ENCODE data around the gene AMPH. TPM values are rescaled to one million over a fixed set of nuclear protein-coding genes. Genes with fewer than 3 reads are reported as not detected.
A peak's percentile ranks its signal among the peaks of the same experiment; 100 is the strongest.
"Not testable (repeated sequence)": the region's sequence is repeated elsewhere in the genome, so short reads cannot be mapped to it uniquely, and the experiment has no call there.

The AMPH gene
- total RNA-seq, 3 donors from 2014 or later (not counting 1 experiment from before 2014, with no cell fraction given), result 0.18 TPM; not detected in 2

DNA sequence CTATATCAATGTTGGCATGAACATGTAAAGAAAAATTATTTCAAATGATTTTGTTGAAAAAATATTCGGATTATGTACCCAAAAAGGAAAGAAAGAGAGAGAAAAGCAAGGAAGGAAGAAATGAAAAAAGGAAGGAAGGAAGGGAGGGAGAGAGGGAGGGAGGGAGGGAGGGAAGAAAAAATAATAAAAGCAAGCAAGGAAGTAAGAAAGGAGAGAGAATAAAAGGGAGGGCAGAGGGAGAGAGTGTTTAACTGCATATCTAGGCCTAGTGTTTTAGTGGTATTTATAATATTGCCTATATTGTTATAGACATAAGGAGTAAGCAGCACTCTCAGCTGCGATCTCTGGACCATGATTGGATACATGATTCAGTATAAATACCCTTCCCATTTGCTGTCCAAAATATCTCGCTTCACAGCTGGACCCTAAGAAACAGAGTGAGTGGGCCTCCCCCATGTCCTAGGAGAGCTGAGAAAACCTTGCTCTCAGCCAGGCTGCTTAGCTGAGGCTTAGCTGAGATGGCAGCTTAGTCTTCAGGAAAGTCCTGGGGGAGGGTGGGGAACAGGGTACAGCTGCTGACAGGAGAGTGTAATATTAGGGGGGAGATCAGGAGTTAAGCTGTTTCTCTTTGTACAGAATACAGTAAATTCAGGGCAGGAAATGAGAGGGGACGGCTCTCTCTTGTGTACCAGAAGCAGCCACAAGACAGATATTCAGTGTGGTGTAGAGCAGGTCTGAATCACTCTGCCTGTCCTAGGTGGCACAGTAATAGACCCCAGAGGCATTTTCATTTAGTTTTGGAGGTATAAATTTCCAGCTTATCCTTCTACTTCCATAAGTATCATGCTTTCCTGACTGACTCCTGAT, 291.0 kb downstream of the AMPH start:
- Mint-ChIP-seq H3K27me3 (ENCODE audit: low read depth in 2 of 2) (no peaks in the 10 kb centered on the region), H3K4me3 (peak overlapping the region; percentile 81), H3K36me3 (peaks cover 14% of the 10 kb centered on the region), H3K4me1 (peaks cover 75 to 78% of the 10 kb centered on the region in 2 donors), H3K27ac (peak overlapping the region; percentile 90 to 93), H3K9me3 (no peaks in the 10 kb centered on the region)
- Histone ChIP-seq H3K4me1 (ENCODE audit: control insufficient read depth, insufficient read depth, low read length) (peaks cover 48% of the 10 kb centered on the region), H3K9me3 (ENCODE audit: control insufficient read depth, insufficient read depth, low read length) (no peaks in the 10 kb centered on the region), H3K27me3 (ENCODE audit: control insufficient read depth, insufficient read depth, low read length) (no peaks in the 10 kb centered on the region), H3K36me3 (ENCODE audit: control insufficient read depth, insufficient read depth, low read length) (peaks cover 39% of the 10 kb centered on the region), H3K4me3 (ENCODE audit: low read length) (no peak overlapping the region), H3K27ac (ENCODE audit: low read length) (peak overlapping the region; percentile 60)
- intact Hi-C loops (cut with micrococcal nuclease), result loop anchor here (5.0 to 10.0 kb wide), 2 partner anchors 163 to 235 kb away; partner anchors contain the start of gene STARD3NL
- peak; percentile 53 to 72 (median 62) for ATAC-seq
- 48% methylated on average over 3 of the region's 4 CpGs for WGBS (ENCODE audit: insufficient coverage)
- no peak for TF ChIP-seq CTCF (IDR thresholded peaks at IDR 0.05)
- DNase-seq, result peak in 1 of 2 donors; percentile 53

- H3K27me3 ChIP-seq (ENCODE audit: control insufficient read depth, insufficient read depth, low read length); H3K9me3 Mint-ChIP-seq; DNase-seq; ATAC-seq; H3K9me3 ChIP-seq (ENCODE audit: control insufficient read depth, insufficient read depth, low read length); H3K27me3 Mint-ChIP-seq (ENCODE audit: low read depth in 2 of 2): not testable (repeated sequence)
- peak overlapping the region; percentile 80 for H3K27ac ChIP-seq (ENCODE audit: low read length)
- Mint-ChIP-seq H3K36me3 (peaks cover 31% of the 10 kb centered on the region), H3K4me3 (peak overlapping the region; percentile 93), H3K27ac (peak overlapping the region; percentile 90 to 93), H3K4me1 (peaks cover 82 to 87% of the 10 kb centered on the region in 2 donors)
- H3K4me1 ChIP-seq (ENCODE audit: control insufficient read depth, insufficient read depth, low read length), result peaks cover 38% of the 10 kb centered on the region
- H3K4me3 ChIP-seq (ENCODE audit: low read length), result peak overlapping the region; percentile 70
- H3K36me3 ChIP-seq (ENCODE audit: control insufficient read depth, insufficient read depth, low read length), result peaks cover 32% of the 10 kb centered on the region
- 60% methylated on average over 9 of the region's 9 CpGs for WGBS (ENCODE audit: insufficient coverage)
- intact Hi-C loops (cut with micrococcal nuclease), result loop anchor here (5.0 to 10.0 kb wide), 2 partner anchors 159 to 231 kb away; partner anchors contain the start of gene STARD3NL
Observed at GRCh38 chr7:38336148-38336515, 295.0 kb downstream of the AMPH start.

GRCh38 chr7:38335492-38336147, 295.6 kb downstream of the AMPH start:
- DNase-seq, result peak; percentile 90
- Mint-ChIP-seq H3K27me3 (ENCODE audit: low read depth in 2 of 2) (no peaks in the 10 kb centered on the region), H3K9me3 (no peaks in the 10 kb centered on the region), H3K4me3 (peak overlapping the region; percentile 93), H3K27ac (peak overlapping the region; percentile 90 to 93), H3K4me1 (peaks cover 82 to 87% of the 10 kb centered on the region in 2 donors), H3K36me3 (peaks cover 31% of the 10 kb centered on the region)
- intact Hi-C loops (cut with micrococcal nuclease), result loop anchor here (1.0 to 10.0 kb wide), 5 partner anchors 13 to 231 kb away; partner anchors contain the start of gene STARD3NL
- Histone ChIP-seq H3K27me3 (ENCODE audit: control insufficient read depth, insufficient read depth, low read length) (no peaks in the 10 kb centered on the region), H3K4me1 (ENCODE audit: control insufficient read depth, insufficient read depth, low read length) (peaks cover 38% of the 10 kb centered on the region), H3K4me3 (ENCODE audit: low read length) (peak overlapping the region; percentile 70), H3K27ac (ENCODE audit: low read length) (peak overlapping the region; percentile 80), H3K9me3 (ENCODE audit: control insufficient read depth, insufficient read depth, low read length) (no peaks in the 10 kb centered on the region), H3K36me3 (ENCODE audit: control insufficient read depth, insufficient read depth, low read length) (peaks cover 32% of the 10 kb centered on the region)
- peak; percentile 98 for TF ChIP-seq CTCF (IDR thresholded peaks at IDR 0.05)
- peak; percentile 69 to 92 (median 79) for ATAC-seq
- WGBS (ENCODE audit: insufficient coverage), result 16% methylated on average over 8 of the region's 8 CpGs

DNA sequence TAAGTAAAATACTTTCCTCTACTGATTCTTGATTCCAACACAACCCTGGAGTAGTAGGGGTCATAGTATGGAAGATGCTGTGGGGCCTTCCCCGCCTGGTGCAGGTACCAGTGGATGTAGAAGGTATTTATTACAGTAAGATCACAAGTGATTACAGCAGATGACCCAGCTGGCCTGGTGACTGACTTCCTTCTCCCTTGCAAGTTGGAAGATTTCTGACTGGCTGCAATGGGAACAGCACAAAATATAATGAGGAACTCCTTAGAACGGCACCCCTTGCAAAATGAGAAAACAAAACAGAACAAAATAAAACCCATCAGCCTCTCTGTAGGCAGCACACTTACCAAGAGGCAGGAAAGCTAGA, 296.1 kb downstream of the AMPH start:
- H3K27ac Mint-ChIP-seq, result peak overlapping the region; percentile 90 to 93
- TF ChIP-seq CTCF (IDR thresholded peaks at IDR 0.05), result no peak
- intact Hi-C loops (cut with micrococcal nuclease), result loop anchor here (1.0 to 10.0 kb wide), 5 partner anchors 14 to 230 kb away; partner anchors contain the start of gene STARD3NL
- Histone ChIP-seq H3K27me3 (ENCODE audit: control insufficient read depth, insufficient read depth, low read length) (no peaks in the 10 kb centered on the region), H3K36me3 (ENCODE audit: control insufficient read depth, insufficient read depth, low read length) (peaks cover 32% of the 10 kb centered on the region), H3K4me1 (ENCODE audit: control insufficient read depth, insufficient read depth, low read length) (peaks cover 38% of the 10 kb centered on the region), H3K4me3 (ENCODE audit: low read length) (peak overlapping the region; percentile 70), H3K9me3 (ENCODE audit: control insufficient read depth, insufficient read depth, low read length) (no peaks in the 10 kb centered on the region), H3K27ac (ENCODE audit: low read length) (peak overlapping the region; percentile 80)
- peaks cover 31% of the 10 kb centered on the region for H3K36me3 Mint-ChIP-seq
- WGBS (ENCODE audit: insufficient coverage), result 15% methylated on average over 2 of the region's 2 CpGs
- peaks cover 82 to 87% of the 10 kb centered on the region in 2 donors for H3K4me1 Mint-ChIP-seq
- no peaks in the 10 kb centered on the region for H3K9me3 Mint-ChIP-seq
- H3K4me3 Mint-ChIP-seq, result peak overlapping the region; percentile 93
- ATAC-seq (no peak), DNase-seq (no peak)
- H3K27me3 Mint-ChIP-seq (ENCODE audit: low read depth in 2 of 2), result no peaks in the 10 kb centered on the region

Data from natural killer cell (primary cell).